Mammary epithelial cell (primary cell): ENCODE data around the gene GUCA1C.

Experiments used
- CTCF ChIP-seq, 2 donors: IDR thresholded peaks in 1 of 2; conservative IDR thresholded peaks in 1 of 2; 2 replicates each; pipeline ENCODE4 v1.5.1; 2011 to 2012; ENCODE audit warnings: inconsistent platforms in 2 of 2, low read length in 2 of 2, mild to moderate bottlenecking in 2 of 2, control low read depth in 1 of 2, low read depth in 1 of 2; ENCODE audit not compliant: insufficient read depth in 1 of 2; ENCODE audit errors: extremely low read depth in 1 of 2
- EZH2 ChIP-seq: IDR thresholded peaks from 2 replicates; pipeline ENCODE4 v1.6.1; 2012; ENCODE audit warnings: low read length, inconsistent platforms, borderline replicate concordance

DNA sequence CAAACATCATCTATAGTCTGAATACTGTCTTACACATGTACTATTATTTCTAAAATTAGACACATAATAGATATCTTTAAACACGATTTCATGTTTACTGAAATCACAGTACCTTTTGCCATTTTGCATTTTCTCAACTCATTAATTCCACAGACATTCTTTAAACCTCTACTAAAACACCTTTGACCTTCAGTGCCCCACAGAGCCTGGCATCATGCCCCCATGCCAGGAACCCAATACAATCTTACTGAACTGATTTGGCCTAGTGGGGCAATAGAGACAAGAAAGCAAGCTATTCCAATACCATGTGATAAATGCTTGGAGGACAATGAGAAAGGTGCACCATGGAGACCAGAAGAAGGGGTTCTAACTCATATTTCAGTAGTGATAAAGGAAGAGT is 19.3 kb upstream of the GUCA1C start:
- no peak for TF ChIP-seq CTCF (conservative IDR thresholded peaks at IDR 0.05 in 1 of 2, IDR thresholded peaks at IDR 0.05 in 1 of 2; ENCODE audit: extremely low read depth in 1 of 2, insufficient read depth in 1 of 2, low read depth in 1 of 2, low read length in 2 of 2)
- no peak for TF ChIP-seq EZH2
